Stimulated activated CD4-positive, alpha-beta T cell treated with anti-CD3 and anti-CD28 coated beads, Interleukin-2, amount 100 ng/mL, for 48 hours (primary cell): ENCODE results near the gene ANTXR2.

Experiments used
- DNase-seq, 2 donors: peaks; one replicate each; pipeline ENCODE4 v3.0.0-alpha.2; 2020

ANTXR2 gene

DNA sequence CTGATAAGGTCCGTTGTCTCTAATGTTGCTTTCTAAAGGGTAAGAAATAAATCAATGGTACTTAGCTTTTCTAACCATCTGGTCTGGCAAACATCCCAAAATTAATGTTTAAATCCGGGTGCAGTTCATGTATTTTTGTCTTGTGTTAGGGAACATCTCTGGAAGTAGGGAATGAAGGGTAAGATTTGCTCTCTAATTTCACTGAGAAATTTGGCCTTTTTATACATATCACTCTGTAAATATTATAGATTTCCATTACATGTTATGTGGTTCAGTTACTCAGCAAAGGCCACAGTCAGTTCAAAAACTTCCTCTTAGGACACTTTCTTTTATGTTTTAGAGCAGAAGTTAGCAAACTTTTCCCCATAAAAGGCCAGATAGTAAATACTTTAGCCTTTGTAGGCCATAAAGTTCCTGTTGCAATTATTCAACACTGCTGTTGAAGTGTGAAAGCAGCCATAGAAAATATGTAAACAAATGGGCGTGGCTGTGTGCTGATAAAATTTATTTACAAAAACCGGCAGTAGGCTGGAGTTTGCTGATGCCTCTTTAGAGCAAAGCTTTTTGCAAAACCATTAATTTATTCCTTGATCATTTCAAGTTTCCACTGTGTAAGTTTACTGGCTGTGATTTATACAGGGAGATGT is 218.1 kb downstream of the ANTXR2 start:
- no peak for DNase-seq

DNA sequence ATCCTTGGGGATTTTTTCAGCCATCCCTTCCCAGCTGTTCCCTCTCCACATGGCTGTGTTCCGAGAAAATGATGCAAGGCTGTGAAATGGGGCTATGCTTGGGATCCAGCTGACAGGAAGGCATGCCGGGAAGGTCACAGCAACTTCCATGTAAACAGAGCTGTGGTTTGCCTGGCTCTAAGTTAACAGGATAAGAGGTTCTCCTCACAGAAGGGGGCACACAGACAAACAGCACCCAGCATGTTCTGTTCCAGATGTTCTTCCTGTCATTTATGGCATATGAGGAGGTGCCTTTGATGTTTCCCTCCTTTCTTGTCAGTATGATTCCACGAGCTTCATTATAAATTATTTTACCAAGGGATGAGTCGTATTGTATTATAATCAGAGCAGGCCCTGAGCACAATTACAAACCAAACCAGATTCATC is 220.7 kb downstream of the ANTXR2 start:
- DNase-seq = no peak

DNA sequence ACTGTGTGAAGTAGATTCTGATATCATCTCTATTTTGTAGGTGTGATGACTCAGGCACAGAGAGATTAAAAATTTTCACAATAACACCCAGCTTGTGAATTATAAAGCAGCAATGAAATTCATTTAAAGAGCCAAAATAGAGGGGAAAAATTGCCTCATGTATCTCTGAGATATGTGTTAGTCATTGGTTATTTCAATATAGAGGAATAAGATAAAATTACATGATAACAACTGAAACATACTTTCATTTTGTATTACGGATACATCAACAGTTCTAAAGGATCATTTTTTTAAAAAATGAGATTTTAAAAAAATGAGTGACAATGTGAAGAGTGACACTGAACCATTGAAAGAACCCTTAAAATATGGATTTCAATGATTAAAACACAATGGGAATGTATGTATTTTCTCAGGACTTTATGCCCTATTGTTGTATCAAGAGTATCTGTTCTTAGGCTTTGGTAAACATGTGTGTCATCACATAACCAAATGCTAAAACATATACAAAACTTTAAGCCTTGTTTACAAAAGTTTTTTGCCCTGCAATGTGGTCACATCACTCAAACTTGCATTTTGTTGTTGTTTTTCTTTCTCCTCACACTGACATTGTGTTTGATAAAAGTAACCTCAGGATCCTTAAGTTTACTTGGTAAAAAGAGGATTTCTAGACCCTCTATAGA is 221.3 kb downstream of the ANTXR2 start:
- no peak for DNase-seq
